ENCODE data around the gene NRXN3.

NRXN3 gene

DNA sequence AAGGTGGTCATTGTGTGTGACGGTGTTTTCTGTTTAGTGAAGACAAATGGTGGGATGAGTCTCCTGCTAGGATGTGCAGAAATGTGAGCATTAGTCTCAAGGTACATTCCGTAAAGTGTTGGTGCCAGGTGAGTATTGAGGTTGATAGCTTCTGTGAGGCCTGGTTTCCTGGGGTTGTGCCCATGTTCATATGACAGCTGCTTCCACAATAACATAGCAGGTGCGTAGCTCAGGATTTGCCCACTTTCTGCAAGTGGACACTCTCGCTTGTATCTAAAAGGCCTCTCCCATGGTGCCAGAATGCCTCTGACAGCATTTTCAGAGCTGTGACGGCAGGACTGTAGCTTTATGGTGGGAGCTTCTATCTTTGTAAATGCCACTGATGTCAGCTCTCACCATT is 1209.1 kb downstream of the NRXN3 start:
- Histone ChIP-seq H3K27ac (ENCODE audit: low read depth, low read length) (no peak overlapping the region), H3K4me1 (ENCODE audit: control insufficient read depth, insufficient read depth, low read length) (peaks cover 9% of the 10 kb centered on the region), H3K4me3 (ENCODE audit: low read length) (no peak overlapping the region), H3K36me3 (ENCODE audit: control insufficient read depth, insufficient read depth, low read length) (no peaks in the 10 kb centered on the region), H3K27me3 (ENCODE audit: control insufficient read depth, insufficient read depth, low read length) (no peaks in the 10 kb centered on the region), H3K9ac (ENCODE audit: low read length) (no peak overlapping the region)

DNA sequence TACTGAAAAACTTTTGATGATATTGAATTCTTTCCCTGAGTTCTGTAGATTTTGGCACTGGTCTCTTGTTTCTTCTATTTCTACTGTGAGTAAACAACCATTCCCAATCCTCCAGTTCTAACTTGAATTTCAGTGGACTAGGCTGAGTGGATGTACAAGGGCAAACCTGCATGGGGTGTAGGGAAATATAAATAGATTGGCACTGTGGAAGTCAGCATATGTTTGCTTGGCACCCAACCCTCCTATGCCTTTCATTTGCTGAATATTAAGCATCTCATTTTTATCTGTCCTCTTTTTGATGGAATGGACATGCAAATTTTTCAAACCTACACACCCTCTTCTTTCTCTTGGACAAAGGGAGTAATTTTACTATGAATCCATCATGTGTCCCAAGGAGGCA is 1212.9 kb downstream of the NRXN3 start:
- Histone ChIP-seq H3K4me3 (ENCODE audit: low read length) (no peak overlapping the region), H3K27ac (ENCODE audit: low read depth, low read length) (no peak overlapping the region), H3K9ac (ENCODE audit: low read length) (no peak overlapping the region)

DNA sequence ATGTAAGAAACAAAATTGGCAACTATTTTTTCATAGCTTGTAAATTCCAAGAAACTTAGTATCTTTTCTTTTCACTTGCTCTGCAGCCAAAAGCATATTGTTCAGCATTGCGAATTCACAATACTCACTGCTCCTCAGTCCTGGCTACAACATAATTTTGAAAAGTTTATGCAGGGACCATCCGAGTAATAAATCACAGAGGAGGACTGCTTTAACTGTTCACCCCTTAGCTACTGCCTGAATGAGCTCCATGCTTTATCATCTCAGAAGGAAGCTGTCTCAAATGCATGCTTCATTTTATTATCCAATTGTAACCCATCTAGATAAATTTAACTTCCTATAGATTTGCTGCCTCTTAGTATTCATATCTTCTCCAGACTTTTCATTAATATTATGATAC is 1213.3 kb downstream of the NRXN3 start:
- no peak overlapping the region for H3K4me3 ChIP-seq (ENCODE audit: low read length)
- no peak overlapping the region for H3K27ac ChIP-seq (ENCODE audit: low read depth, low read length)
- peaks cover 7% of the 10 kb centered on the region for H3K4me1 ChIP-seq (ENCODE audit: control insufficient read depth, insufficient read depth, low read length)
- H3K36me3 ChIP-seq (ENCODE audit: control insufficient read depth, insufficient read depth, low read length): no peaks in the 10 kb centered on the region
- H3K27me3 ChIP-seq (ENCODE audit: control insufficient read depth, insufficient read depth, low read length): no peaks in the 10 kb centered on the region
- no peak overlapping the region for H3K9ac ChIP-seq (ENCODE audit: low read length)

More for the DNA sequence above, 1212.9 kb downstream of the NRXN3 start:
- Histone ChIP-seq H3K4me1 (ENCODE audit: control insufficient read depth, insufficient read depth, low read length) (peaks cover 7% of the 10 kb centered on the region), H3K36me3 (ENCODE audit: control insufficient read depth, insufficient read depth, low read length) (no peaks in the 10 kb centered on the region), H3K27me3 (ENCODE audit: control insufficient read depth, insufficient read depth, low read length) (no peaks in the 10 kb centered on the region)

- H3K27ac ChIP-seq (ENCODE audit: low read depth, low read length): no peak overlapping the region
- no peak overlapping the region for H3K9ac ChIP-seq (ENCODE audit: low read length)
- no peaks in the 10 kb centered on the region for H3K27me3 ChIP-seq (ENCODE audit: control insufficient read depth, insufficient read depth, low read length)
- H3K4me3 ChIP-seq (ENCODE audit: low read length): no peak overlapping the region
- H3K4me1 ChIP-seq (ENCODE audit: control insufficient read depth, insufficient read depth, low read length): peaks cover 2% of the 10 kb centered on the region
- no peaks in the 10 kb centered on the region for H3K36me3 ChIP-seq (ENCODE audit: control insufficient read depth, insufficient read depth, low read length)
Observed at GRCh38 chr14:79395061-79395460, 1224.9 kb downstream of the NRXN3 start.

GRCh38 chr14:79404874-79405511 is 1234.8 kb downstream of the NRXN3 start:
- Histone ChIP-seq H3K4me3 (ENCODE audit: low read length) (no peak overlapping the region), H3K27ac (ENCODE audit: low read depth, low read length) (no peak overlapping the region), H3K36me3 (ENCODE audit: control insufficient read depth, insufficient read depth, low read length) (no peaks in the 10 kb centered on the region), H3K9ac (ENCODE audit: low read length) (no peak overlapping the region), H3K4me1 (ENCODE audit: control insufficient read depth, insufficient read depth, low read length) (no peaks in the 10 kb centered on the region), H3K27me3 (ENCODE audit: control insufficient read depth, insufficient read depth, low read length) (no peaks in the 10 kb centered on the region)

DNA sequence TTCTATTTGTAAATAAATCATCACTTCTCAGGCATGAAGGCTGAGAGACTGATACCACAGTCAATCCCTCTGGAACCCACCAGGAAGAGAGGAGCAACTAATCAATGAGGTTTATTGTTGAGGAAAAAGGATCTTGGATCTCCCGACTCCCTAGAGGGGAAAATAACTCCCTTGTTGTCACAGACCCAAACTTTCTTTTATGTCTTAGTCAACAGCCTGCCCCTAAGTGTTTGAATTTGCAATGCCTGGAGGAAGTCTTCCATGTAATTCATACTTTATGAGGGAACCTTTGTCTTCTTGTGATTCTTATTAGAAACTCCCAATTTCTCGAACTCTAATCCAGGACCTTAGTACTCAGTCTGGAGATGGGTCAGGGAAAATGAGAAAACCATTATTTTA is 1235.3 kb downstream of the NRXN3 start:
- no peak overlapping the region for H3K4me3 ChIP-seq (ENCODE audit: low read length)
- H3K9ac ChIP-seq (ENCODE audit: low read length): no peak overlapping the region
- H3K27ac ChIP-seq (ENCODE audit: low read depth, low read length): no peak overlapping the region
- no peaks in the 10 kb centered on the region for H3K27me3 ChIP-seq (ENCODE audit: control insufficient read depth, insufficient read depth, low read length)
- H3K36me3 ChIP-seq (ENCODE audit: control insufficient read depth, insufficient read depth, low read length): no peaks in the 10 kb centered on the region
- no peaks in the 10 kb centered on the region for H3K4me1 ChIP-seq (ENCODE audit: control insufficient read depth, insufficient read depth, low read length)

GRCh38 chr14:79407572-79407971 is 1237.4 kb downstream of the NRXN3 start:
- H3K36me3 ChIP-seq (ENCODE audit: control insufficient read depth, insufficient read depth, low read length): no peaks in the 10 kb centered on the region
- H3K9ac ChIP-seq (ENCODE audit: low read length): no peak overlapping the region
- no peaks in the 10 kb centered on the region for H3K27me3 ChIP-seq (ENCODE audit: control insufficient read depth, insufficient read depth, low read length)
- no peak overlapping the region for H3K4me3 ChIP-seq (ENCODE audit: low read length)
- H3K27ac ChIP-seq (ENCODE audit: low read depth, low read length): no peak overlapping the region
- H3K4me1 ChIP-seq (ENCODE audit: control insufficient read depth, insufficient read depth, low read length): no peaks in the 10 kb centered on the region

DNA sequence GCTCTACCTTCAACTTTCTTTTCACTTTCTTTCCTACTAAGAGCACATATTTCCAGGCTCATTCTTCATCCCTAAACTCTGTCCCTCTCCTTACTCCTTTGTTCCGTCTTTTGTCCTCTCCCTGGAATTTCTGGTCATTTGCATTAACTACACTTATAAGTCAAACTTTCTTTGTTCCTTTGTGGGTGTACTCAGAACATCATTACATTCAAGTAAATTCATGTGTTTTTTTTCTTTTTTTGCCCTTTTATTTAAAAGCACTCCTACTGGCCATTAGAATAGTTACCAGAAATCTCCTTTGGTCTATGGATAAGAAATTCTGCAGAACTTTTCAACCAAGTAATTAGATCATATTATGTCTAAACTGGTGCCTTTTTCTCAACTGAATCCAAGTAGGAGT is 1238.5 kb downstream of the NRXN3 start:
- Histone ChIP-seq H3K27me3 (ENCODE audit: control insufficient read depth, insufficient read depth, low read length) (no peaks in the 10 kb centered on the region), H3K9ac (ENCODE audit: low read length) (no peak overlapping the region), H3K27ac (ENCODE audit: low read depth, low read length) (no peak overlapping the region), H3K4me1 (ENCODE audit: control insufficient read depth, insufficient read depth, low read length) (no peaks in the 10 kb centered on the region), H3K36me3 (ENCODE audit: control insufficient read depth, insufficient read depth, low read length) (no peaks in the 10 kb centered on the region), H3K4me3 (ENCODE audit: low read length) (no peak overlapping the region)

DNA sequence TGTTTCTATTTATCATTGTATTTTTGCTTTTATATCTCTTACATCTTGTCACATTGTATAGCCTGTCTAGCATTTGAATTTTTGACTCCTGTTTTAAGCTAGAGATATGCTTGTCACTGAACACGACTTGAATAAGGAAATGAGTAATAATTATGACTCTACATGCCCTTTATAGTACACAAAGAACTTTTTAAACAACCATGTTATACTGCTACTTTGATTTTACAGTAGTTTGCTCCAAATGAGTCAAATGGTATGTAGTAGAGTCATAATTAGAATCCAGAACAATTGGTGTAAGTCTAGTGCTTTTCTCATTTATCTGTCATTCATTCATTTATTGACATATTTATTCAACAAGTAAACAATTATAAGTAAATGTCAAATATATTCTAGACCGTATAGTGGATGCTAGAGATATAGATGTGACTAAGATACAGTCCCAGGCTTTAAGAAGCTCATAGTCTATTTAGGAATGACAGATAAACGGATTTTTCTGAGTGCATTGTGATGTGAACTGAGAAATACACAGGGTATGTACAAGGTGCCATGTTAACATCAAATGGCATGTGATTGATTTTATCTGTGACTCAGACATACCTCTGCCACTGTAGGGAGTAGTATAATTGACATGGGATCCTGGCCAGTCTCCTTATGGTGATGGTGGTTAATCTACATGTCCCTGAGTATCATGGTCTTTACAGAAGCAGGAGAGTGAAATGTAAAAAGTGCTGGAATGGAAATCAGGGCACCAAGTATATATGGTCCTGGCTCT is 1241.4 kb downstream of the NRXN3 start:
- Histone ChIP-seq H3K4me1 (ENCODE audit: control insufficient read depth, insufficient read depth, low read length) (no peaks in the 10 kb centered on the region), H3K27me3 (ENCODE audit: control insufficient read depth, insufficient read depth, low read length) (no peaks in the 10 kb centered on the region), H3K27ac (ENCODE audit: low read depth, low read length) (no peak overlapping the region), H3K9ac (ENCODE audit: low read length) (no peak overlapping the region), H3K4me3 (ENCODE audit: low read length) (no peak overlapping the region), H3K36me3 (ENCODE audit: control insufficient read depth, insufficient read depth, low read length) (no peaks in the 10 kb centered on the region)

DNA sequence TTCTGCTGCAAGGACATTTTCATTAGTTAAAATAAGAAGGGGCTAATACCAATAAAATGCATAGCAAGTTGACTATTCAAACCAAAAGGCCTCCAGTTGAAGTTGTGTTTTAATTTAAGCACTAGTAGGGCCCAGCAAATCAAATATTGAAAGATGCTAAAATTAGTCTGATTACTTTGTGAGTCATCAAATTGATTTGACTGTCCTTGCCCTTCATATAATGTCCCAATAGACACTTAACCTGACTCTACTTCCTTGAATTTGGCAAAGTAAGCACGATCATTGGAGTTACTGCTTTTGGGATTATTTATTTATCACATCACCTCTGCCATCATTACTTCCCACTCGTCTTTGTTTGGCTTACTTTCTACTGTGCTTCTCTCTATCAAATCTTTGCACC is 1242.6 kb downstream of the NRXN3 start:
- H3K9ac ChIP-seq (ENCODE audit: low read length): no peak overlapping the region
- H3K27me3 ChIP-seq (ENCODE audit: control insufficient read depth, insufficient read depth, low read length): no peaks in the 10 kb centered on the region
- H3K4me1 ChIP-seq (ENCODE audit: control insufficient read depth, insufficient read depth, low read length): no peaks in the 10 kb centered on the region
- no peak overlapping the region for H3K4me3 ChIP-seq (ENCODE audit: low read length)
- H3K27ac ChIP-seq (ENCODE audit: low read depth, low read length): no peak overlapping the region
- H3K36me3 ChIP-seq (ENCODE audit: control insufficient read depth, insufficient read depth, low read length): no peaks in the 10 kb centered on the region

DNA sequence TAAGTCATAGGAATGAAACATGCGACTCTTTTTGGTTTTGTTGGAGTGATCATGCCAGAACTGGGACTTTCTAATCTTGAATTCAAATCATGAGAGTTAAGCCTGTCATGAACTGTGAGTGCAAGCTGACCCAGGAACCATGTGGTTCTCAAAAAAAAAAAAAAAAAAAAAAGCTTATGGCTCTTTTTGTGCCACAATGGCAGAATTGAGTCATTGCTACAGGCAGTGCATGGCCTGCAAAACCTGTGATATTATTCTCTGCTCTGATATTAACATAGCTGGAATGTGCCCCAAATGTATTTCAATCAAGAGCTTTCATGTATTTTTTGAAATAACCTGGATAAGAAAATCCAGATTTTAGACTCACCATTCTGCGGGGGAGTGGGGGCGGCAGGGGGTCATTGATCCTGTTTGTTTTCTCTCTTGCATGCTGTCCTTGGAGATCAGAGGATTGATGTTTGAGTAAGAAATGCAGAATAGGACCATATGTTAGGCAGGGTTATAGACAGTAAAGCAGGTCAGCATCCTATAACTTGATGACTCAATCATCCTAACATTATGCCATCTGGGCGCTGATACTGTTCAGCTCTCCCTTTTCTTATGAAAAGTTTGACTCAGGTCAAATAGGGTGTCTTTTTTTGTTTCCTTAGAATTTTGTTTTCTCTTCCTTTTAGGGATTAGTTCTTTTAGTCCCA is 1243.7 kb downstream of the NRXN3 start:
- H3K9ac ChIP-seq (ENCODE audit: low read length): no peak overlapping the region
- H3K4me3 ChIP-seq (ENCODE audit: low read length): no peak overlapping the region
- no peaks in the 10 kb centered on the region for H3K4me1 ChIP-seq (ENCODE audit: control insufficient read depth, insufficient read depth, low read length)
- H3K27ac ChIP-seq (ENCODE audit: low read depth, low read length): no peak overlapping the region
- H3K27me3 ChIP-seq (ENCODE audit: control insufficient read depth, insufficient read depth, low read length): no peaks in the 10 kb centered on the region
- no peaks in the 10 kb centered on the region for H3K36me3 ChIP-seq (ENCODE audit: control insufficient read depth, insufficient read depth, low read length)

GRCh38 chr14:79415726-79416125 is 1245.6 kb downstream of the NRXN3 start:
- Histone ChIP-seq H3K27me3 (ENCODE audit: control insufficient read depth, insufficient read depth, low read length) (no peaks in the 10 kb centered on the region), H3K9ac (ENCODE audit: low read length) (no peak overlapping the region), H3K36me3 (ENCODE audit: control insufficient read depth, insufficient read depth, low read length) (no peaks in the 10 kb centered on the region), H3K27ac (ENCODE audit: low read depth, low read length) (no peak overlapping the region), H3K4me1 (ENCODE audit: control insufficient read depth, insufficient read depth, low read length) (no peaks in the 10 kb centered on the region), H3K4me3 (ENCODE audit: low read length) (no peak overlapping the region)
